Right atrium auricular region (tissue), 2 donors: ENCODE results near the gene CMBL. TPM values are rescaled to one million over a fixed set of nuclear protein-coding genes. Genes with fewer than 3 reads are reported as not detected.

Experiments used
- DNase-seq: peaks from one replicate; pipeline ENCODE4 v3.0.0-alpha.2; 2019; ENCODE audit warnings: low spot score
- H3K27ac ChIP-seq, 2 donors: fragments of 200-600 bp; sonication (generic); 1 replicate in 1 of 2; 2 replicates in 1 of 2; pipeline ENCODE4 v1.5.1; 2016 to 2019
- H3K27me3 ChIP-seq, 2 donors: fragments of 200-600 bp; sonication (generic); one replicate each; pipeline versions ENCODE4 v1.5.1 to v1.6.0; 2017 to 2019
- H3K36me3 ChIP-seq: fragments of 200-600 bp; sonication (generic); one replicate; pipeline ENCODE4 v1.5.1; 2016
- H3K4me1 ChIP-seq, 2 donors: fragments of 200-600 bp; sonication (generic); one replicate each; pipeline versions ENCODE4 v1.5.1 to v1.6.0; 2017 to 2019
- H3K4me3 ChIP-seq, 2 donors: fragments of 200-600 bp; sonication (generic); 1 replicate in 1 of 2; 2 replicates in 1 of 2; pipeline ENCODE4 v1.5.1; 2017 to 2019; ENCODE audit warnings: mild to moderate bottlenecking in 1 of 2, moderate library complexity in 1 of 2
- H3K9me3 ChIP-seq, 2 donors: fragments of 200-600 bp; sonication (generic); one replicate each; pipeline ENCODE4 v1.5.1; 2019
- total RNA-seq, 2 donors: library from RNA; depleted of rRNA; stranded (reverse); fragments of >200 nt; gene quantifications; one replicate each; pipeline ENCODE4 v1.1.0, GENCODE V29; 2016
- TF ChIP-seq, protein P1 (sequence below), 2 donors: fragments of 200-600 bp; sonication (generic); IDR thresholded peaks; one replicate each; pipeline ENCODE4 v1.5.1; 2019; ENCODE audit warnings: antibody characterized with exemption in 2 of 2

Gene CMBL
- total RNA-seq, 2 donors from 2014 or later, result 5.9 to 20.7 TPM

DNA sequence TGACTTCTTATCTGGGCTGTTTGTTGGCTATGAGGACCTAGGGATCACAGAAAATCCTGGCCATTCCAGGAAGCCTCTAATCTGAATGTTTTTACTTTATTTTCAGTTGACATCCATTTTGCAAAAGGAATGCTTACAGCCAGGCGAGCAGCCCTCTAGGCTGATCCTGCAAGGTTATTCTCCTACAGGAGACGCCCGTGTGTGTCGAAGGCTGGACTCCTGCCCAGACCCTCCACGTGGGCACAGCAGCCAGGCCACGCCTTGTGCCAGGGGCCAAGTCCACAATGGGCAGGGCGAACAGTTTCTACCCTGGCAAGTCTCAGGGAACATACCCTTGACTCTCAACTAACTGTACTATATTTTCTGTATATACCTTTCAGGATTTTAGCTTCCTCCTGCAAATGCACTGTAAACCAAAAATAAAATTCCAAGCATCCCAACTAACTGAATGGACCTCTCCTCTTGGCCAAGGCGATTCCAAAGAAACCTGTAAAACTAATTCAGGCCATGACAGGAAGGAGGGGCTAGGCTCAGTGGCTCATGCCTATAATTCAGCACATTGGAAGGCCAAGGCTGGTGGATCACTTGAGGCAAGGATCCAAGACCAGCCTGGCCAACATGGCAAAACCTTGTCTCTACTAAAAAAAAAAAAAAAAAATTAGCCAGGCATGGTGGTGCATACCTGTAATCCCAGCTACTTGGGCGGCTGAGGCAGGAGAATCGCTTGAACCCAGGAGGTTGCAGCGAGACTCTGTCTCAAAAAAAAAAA lies 5.7 kb downstream of the CMBL start:
- DNase-seq, result peak; percentile 67
- H3K27me3 ChIP-seq, result no peaks in the 10 kb centered on the region
- no peaks in the 10 kb centered on the region for H3K36me3 ChIP-seq
- peaks cover 0 to 17% of the 10 kb centered on the region in 2 donors for H3K4me1 ChIP-seq
- H3K27ac ChIP-seq, result peak overlapping the region; percentile 69 to 81
- H3K9me3 ChIP-seq, result no peaks in the 10 kb centered on the region
- H3K4me3 ChIP-seq, result peak overlapping the region; percentile 21 to 35
- TF ChIP-seq, protein P1, sequence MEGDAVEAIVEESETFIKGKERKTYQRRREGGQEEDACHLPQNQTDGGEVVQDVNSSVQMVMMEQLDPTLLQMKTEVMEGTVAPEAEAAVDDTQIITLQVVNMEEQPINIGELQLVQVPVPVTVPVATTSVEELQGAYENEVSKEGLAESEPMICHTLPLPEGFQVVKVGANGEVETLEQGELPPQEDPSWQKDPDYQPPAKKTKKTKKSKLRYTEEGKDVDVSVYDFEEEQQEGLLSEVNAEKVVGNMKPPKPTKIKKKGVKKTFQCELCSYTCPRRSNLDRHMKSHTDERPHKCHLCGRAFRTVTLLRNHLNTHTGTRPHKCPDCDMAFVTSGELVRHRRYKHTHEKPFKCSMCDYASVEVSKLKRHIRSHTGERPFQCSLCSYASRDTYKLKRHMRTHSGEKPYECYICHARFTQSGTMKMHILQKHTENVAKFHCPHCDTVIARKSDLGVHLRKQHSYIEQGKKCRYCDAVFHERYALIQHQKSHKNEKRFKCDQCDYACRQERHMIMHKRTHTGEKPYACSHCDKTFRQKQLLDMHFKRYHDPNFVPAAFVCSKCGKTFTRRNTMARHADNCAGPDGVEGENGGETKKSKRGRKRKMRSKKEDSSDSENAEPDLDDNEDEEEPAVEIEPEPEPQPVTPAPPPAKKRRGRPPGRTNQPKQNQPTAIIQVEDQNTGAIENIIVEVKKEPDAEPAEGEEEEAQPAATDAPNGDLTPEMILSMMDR (IDR thresholded peaks at IDR 0.05), result no peak

GRCh38 chr5:10301266-10301665 lies 6.4 kb downstream of the CMBL start:
- H3K9me3 ChIP-seq, result no peaks in the 10 kb centered on the region
- no peaks in the 10 kb centered on the region for H3K36me3 ChIP-seq
- H3K4me1 ChIP-seq, result peaks cover 0 to 9% of the 10 kb centered on the region in 2 donors
- TF ChIP-seq, protein P1 (IDR thresholded peaks at IDR 0.05), result no peak
- H3K27ac ChIP-seq, result peak overlapping the region; percentile 69 to 81
- no peaks in the 10 kb centered on the region for H3K27me3 ChIP-seq
- H3K4me3 ChIP-seq, result peak overlapping the region; percentile 21 to 35
- DNase-seq, result no peak

- TF ChIP-seq, protein P1 (IDR thresholded peaks at IDR 0.05), result no peak
- DNase-seq, result no peak
- Histone ChIP-seq H3K27me3 (no peaks in the 10 kb centered on the region), H3K9me3 (no peaks in the 10 kb centered on the region), H3K4me1 (peaks cover 0 to 5% of the 10 kb centered on the region in 2 donors), H3K27ac (no peak overlapping the region), H3K36me3 (no peaks in the 10 kb centered on the region), H3K4me3 (no peak overlapping the region)
Observed at GRCh38 chr5:10300246-10300645, 7.5 kb downstream of the CMBL start.

DNA sequence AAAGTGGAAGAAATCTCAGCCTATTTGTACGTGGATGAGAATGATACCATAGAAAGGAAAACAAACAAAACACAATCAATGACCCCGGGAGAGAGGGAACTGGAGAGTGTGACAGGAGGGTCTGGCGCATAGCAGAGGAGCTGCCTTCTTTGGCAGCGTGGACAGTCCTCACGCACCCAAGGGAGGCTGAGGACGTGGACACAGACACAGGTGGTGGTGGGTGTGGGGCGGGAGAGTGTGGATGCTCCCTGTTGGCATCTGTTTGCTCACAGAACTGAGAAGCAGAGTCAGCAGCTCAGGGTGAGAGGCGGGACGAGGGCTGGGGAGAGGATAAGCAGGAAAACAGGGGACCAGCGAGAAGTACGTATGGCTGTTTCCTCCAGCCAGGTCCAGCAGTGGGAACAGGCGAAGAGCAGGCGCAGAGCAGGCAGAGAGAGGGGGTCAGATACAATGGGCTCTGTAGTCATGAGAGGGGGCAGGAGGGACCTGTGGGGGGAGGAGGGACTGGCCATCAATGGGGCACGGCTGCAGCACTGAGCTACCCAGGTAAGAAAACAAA lies 10.0 kb downstream of the CMBL start:
- H3K27ac ChIP-seq, result no peak overlapping the region
- TF ChIP-seq, protein P1 (IDR thresholded peaks at IDR 0.05), result no peak

GRCh38 chr5:10295619-10296326 lies 11.9 kb downstream of the CMBL start:
- TF ChIP-seq, protein P1 (IDR thresholded peaks at IDR 0.05), result no peak

More for the DNA sequence above, 10.0 kb downstream of the CMBL start:
- Histone ChIP-seq H3K36me3 (no peaks in the 10 kb centered on the region), H3K4me1 (peaks cover 0 to 1% of the 10 kb centered on the region in 2 donors), H3K4me3 (no peak overlapping the region), H3K9me3 (no peaks in the 10 kb centered on the region), H3K27me3 (no peaks in the 10 kb centered on the region)
- DNase-seq, result no peak

More at GRCh38 chr5:10295619-10296326, 11.9 kb downstream of the CMBL start:
- no peaks in the 10 kb centered on the region for H3K4me1 ChIP-seq
- H3K9me3 ChIP-seq, result no peaks in the 10 kb centered on the region
- no peak overlapping the region for H3K27ac ChIP-seq
- no peak for DNase-seq
- no peak overlapping the region for H3K4me3 ChIP-seq
- no peaks in the 10 kb centered on the region for H3K36me3 ChIP-seq
- no peaks in the 10 kb centered on the region for H3K27me3 ChIP-seq
